Activated CD4-positive, alpha-beta T cell treated with anti-CD3 and anti-CD28 coated beads for 36 hours (primary cell): ENCODE measurements around the gene KCNJ14. TPM values are rescaled to one million over a fixed set of nuclear protein-coding genes. Genes with fewer than 3 reads are reported as not detected.

Experiments used
- ATAC-seq: fragments of 200-7000 bp; cut with Tn5 transposase; one replicate; pipeline ENCODE4 v1.10.0; 2021; ENCODE audit warnings: mild to moderate bottlenecking, moderate library complexity
- CTCF ChIA-PET: fragments of 350-600 bp; sonication (Branson Sonifier 250); formaldehyde crosslinking; loops from one replicate; lab custom pipeline; 2021; ENCODE audit warnings: antibody characterized with exemption; lab: Charles Lee
- POLR2A ChIA-PET: fragments of 350-600 bp; sonication (Branson Sonifier 250); formaldehyde crosslinking; loops from one replicate; lab custom pipeline; 2021; ENCODE audit warnings: antibody characterized with exemption, inconsistent platforms; lab: Charles Lee
- DNase-seq: peaks from one replicate; pipeline ENCODE4 v3.0.0-alpha.2; 2020
- H3K27ac Mint-ChIP-seq: one replicate; pipeline ENCODE4 v1.8.0; 2021; ENCODE audit warnings: mixed read lengths
- H3K27me3 Mint-ChIP-seq: one replicate; pipeline ENCODE4 v1.8.0; 2021; ENCODE audit warnings: mixed read lengths
- H3K36me3 Mint-ChIP-seq: one replicate; pipeline ENCODE4 v1.8.0; 2021; ENCODE audit warnings: low read depth, mixed read lengths
- H3K4me1 Mint-ChIP-seq: one replicate; pipeline ENCODE4 v1.8.0; 2021; ENCODE audit warnings: mixed read lengths
- H3K4me3 Mint-ChIP-seq: one replicate; pipeline ENCODE4 v1.8.0; 2021; ENCODE audit warnings: mild to moderate bottlenecking, moderate library complexity, mixed read lengths
- H3K9me3 Mint-ChIP-seq: one replicate; pipeline ENCODE4 v1.8.0; 2021; ENCODE audit warnings: low read depth, mixed read lengths
- intact Hi-C, 2 experiments: fragments of 100-400 bp; cut with DNase I in 1 of 2; cut with micrococcal nuclease in 1 of 2; formaldehyde crosslinking; loops; one replicate each; pipeline versions ENCODE4 v1.14.2 to v1.15.1; 2022 to 2024; cut with DNase I, micrococcal nuclease
- total RNA-seq, 2 experiments: library from RNA; stranded (reverse); gene quantifications; one replicate each; pipeline ENCODE4 v1.2.3, GENCODE V29; 2021

KCNJ14 gene
- total RNA-seq, 2 experiments from 2014 or later, result 0.86 to 1.1 TPM

DNA sequence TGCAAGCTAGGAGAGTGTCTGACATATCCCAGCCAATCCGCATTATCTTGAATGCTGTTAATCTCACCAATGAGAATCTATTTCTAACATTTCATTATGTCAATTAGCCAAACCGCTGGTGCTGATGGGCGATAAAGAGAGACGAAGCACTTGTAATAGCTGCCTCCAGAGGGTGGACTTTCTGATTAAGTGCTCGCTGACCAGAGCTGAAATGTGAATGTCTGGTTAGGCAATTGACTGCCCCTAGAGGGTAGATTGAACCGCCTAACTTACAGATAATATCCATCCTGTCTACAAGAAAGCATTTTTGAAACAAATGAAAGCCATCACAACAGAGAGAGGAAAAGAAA, 10.1 kb upstream of the KCNJ14 start:
- ATAC-seq (peak; percentile 16), DNase-seq (peak; percentile 31)
- Mint-ChIP-seq H3K27ac (peak overlapping the region; percentile 89), H3K36me3 (peaks cover 35% of the 10 kb centered on the region), H3K4me1 (peaks cover 37% of the 10 kb centered on the region), H3K9me3 (no peaks in the 10 kb centered on the region), H3K27me3 (peaks cover 20% of the 10 kb centered on the region), H3K4me3 (peak overlapping the region; percentile 86)
- CTCF ChIA-PET, result interaction anchor here (0.6 to 1.5 kb wide), 7 partner anchors 9 to 164 kb away, joined by 3 to 4 read pairs (median 3); no protein-coding TSS in a partner anchor
- POLR2A ChIA-PET, result interaction anchor here (0.6 kb wide), 1 partner anchor 26 kb away, joined by 4 read pairs; no protein-coding TSS in a partner anchor
- intact Hi-C loops, result loop anchor here (1.0 to 5.0 kb wide), 17 partner anchors 23 to 276 kb away; partner anchors contain the start of genes SYNGR4 (in 2 of the 2), CYTH2 (in 1 of the 2), KDELR1 (in 1 of the 2) and LIG1 (in 1 of the 2)

DNA sequence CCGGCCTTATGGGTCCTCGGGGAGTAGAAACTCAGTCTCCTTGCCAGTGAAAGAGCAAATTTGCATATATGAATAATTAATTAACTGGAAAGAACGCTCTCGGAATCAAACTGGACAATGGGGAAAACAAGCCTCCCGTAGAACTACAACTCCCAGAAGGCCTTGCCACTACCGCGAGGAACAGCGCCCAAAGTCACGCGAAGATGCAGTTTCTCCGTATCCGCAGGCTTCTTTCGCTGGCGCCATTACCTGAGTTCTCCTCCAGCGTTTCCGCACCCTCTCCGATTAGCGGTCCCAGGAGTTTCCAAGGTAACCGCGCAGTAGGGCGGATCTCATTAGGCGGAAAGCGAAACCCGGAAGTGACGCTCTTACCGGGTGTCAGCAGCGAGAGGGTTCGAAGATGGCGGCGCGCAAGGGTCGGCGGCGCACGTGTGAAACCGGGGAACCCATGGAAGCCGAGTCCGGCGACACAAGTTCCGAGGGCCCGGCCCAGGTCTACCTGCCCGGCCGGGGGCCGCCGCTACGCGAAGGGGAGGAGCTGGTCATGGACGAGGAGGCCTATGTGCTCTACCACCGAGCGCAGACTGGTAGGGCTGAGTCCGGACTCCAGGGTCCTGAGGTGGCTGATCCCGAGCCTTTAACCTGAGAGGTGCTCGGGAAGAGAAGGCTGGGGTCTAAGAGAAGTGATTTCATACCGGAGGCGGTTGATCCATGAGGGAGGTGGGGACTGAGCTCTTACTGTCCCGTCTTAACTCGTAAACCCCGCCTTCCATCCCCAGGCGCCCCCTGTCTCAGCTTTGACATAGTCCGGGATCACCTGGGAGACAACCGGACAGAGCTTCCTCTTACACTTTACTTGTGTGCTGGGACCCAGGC, 9.5 kb upstream of the KCNJ14 start, which contains the start of gene GRWD1:
TSS of gene GRWD1 (plus strand) at position 378 of the 876 bp plus-strand sequence. CDS start at position 401, 23 bp downstream.
- ATAC-seq, result peak; percentile 98
- ChIA-PET CTCF (interaction anchor here (0.6 to 1.9 kb wide), 7 partner anchors 9 to 206 kb away, joined by 3 to 5 read pairs (median 3); no protein-coding TSS in a partner anchor), POLR2A (interaction anchor here (0.6 kb wide), 1 partner anchor 11 kb away, joined by 3 read pairs; no protein-coding TSS in a partner anchor)
- peak within 1 kb of the TSS; percentile 86 for H3K4me3 Mint-ChIP-seq
- H3K27me3 Mint-ChIP-seq, result peaks cover 20% of the 10 kb centered on the region
- H3K27ac Mint-ChIP-seq, result peak within 1 kb of the TSS; percentile 89
- intact Hi-C loops, result loop anchor here (1.0 to 5.0 kb wide), 17 partner anchors 22 to 276 kb away; partner anchors contain the start of genes SYNGR4 (in 2 of the 2), CYTH2 (in 1 of the 2), KDELR1 (in 1 of the 2) and LIG1 (in 1 of the 2)
- peak; percentile 97 for DNase-seq
- H3K36me3 Mint-ChIP-seq, result peaks cover 39% of the 10 kb centered on the region
- H3K4me1 Mint-ChIP-seq, result peaks cover 37% of the 10 kb centered on the region
- no peaks in the 10 kb centered on the region for H3K9me3 Mint-ChIP-seq

DNA sequence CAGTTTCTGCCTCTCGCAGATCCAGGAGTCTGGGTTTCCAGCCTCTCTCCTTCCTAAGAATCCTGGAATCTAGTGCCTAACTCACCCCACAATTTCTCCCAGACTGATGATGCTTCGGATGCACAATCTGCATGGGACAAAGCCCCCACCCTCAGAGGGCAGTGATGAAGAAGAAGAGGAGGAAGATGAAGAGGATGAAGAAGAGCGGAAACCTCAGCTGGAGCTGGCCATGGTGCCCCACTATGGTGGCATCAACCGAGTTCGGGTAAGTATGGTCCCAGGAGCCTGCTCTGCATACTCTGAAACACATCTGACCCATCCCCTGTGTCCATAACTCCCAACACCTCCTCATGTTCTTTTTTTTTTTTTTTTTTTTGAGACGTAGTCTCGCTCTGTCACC, 8.8 kb upstream of the KCNJ14 start:
- CTCF ChIA-PET, result interaction anchor here (0.6 to 1.9 kb wide), 2 partner anchors 43 to 207 kb away, joined by 3 to 5 read pairs; no protein-coding TSS in a partner anchor
- DNase-seq (no peak), ATAC-seq (no peak)
- POLR2A ChIA-PET, result no interaction called here
- H3K27me3 Mint-ChIP-seq, result peaks cover 17% of the 10 kb centered on the region
- H3K9me3 Mint-ChIP-seq, result no peaks in the 10 kb centered on the region
- intact Hi-C loops, result loop anchor here in 1 of 2 experiments (5.0 kb wide), 1 partner anchor 124 kb away; a partner anchor contains a TSS
- peak overlapping the region; percentile 86 for H3K4me3 Mint-ChIP-seq
- H3K27ac Mint-ChIP-seq, result peak overlapping the region; percentile 89
- H3K4me1 Mint-ChIP-seq, result peaks cover 37% of the 10 kb centered on the region
- H3K36me3 Mint-ChIP-seq, result peaks cover 45% of the 10 kb centered on the region

DNA sequence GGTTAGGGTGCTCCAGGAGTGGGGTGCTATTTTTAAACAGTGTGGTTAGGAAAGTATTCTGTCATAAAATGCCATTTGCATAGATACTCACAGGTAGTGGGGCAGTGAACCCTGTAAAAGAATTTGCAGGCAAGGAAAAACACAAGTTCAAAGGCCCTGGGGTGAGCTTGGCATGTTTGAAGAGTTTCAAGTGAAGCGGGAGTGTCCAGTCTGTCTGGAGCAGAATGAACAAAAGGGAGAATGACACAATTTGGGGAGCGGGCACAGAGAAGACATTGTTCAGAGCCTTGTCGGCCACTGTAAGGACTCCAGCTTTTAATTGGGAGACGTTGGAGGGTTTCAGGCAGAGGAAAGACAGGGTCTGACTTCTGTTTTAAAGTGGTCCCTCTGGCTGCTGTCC, 6.8 kb upstream of the KCNJ14 start:
- intact Hi-C loops, result loop anchor here in 1 of 2 experiments (5.0 kb wide), 1 partner anchor 126 kb away; a partner anchor contains a TSS
- no peak overlapping the region for H3K4me3 Mint-ChIP-seq
- ChIA-PET CTCF (interaction anchor here (0.8 kb wide), 1 partner anchor 136 kb away, joined by 4 read pairs; no protein-coding TSS in a partner anchor), POLR2A (no interaction called here)
- H3K4me1 Mint-ChIP-seq, result peaks cover 37% of the 10 kb centered on the region
- DNase-seq, result no peak
- H3K36me3 Mint-ChIP-seq, result peaks cover 49% of the 10 kb centered on the region
- no peak for ATAC-seq
- H3K9me3 Mint-ChIP-seq, result no peaks in the 10 kb centered on the region
- peaks cover 9% of the 10 kb centered on the region for H3K27me3 Mint-ChIP-seq
- no peak overlapping the region for H3K27ac Mint-ChIP-seq

DNA sequence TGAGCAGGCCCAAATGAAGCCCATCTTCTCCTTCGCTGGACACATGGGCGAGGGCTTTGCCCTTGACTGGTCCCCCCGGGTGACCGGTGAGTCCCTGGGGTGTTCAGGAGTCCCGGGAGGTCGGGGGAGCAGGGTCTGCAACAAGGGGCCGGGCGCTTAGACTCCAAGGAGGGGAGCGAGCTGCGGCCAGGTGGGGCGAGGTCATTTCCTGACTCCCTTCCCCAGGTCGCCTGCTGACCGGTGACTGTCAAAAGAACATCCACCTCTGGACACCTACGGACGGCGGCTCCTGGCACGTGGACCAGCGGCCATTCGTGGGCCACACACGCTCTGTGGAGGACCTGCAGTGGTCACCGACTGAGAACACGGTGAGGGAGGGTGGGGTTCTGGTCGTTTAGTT, 4.9 kb upstream of the KCNJ14 start:
- Mint-ChIP-seq H3K4me1 (peaks cover 24% of the 10 kb centered on the region), H3K27me3 (no peaks in the 10 kb centered on the region), H3K4me3 (no peak overlapping the region), H3K36me3 (peaks cover 55% of the 10 kb centered on the region), H3K9me3 (no peaks in the 10 kb centered on the region), H3K27ac (no peak overlapping the region)
- intact Hi-C loops, result no loop called here
- ChIA-PET POLR2A (no interaction called here), CTCF (no interaction called here)
- no peak for DNase-seq
- ATAC-seq, result no peak

DNA sequence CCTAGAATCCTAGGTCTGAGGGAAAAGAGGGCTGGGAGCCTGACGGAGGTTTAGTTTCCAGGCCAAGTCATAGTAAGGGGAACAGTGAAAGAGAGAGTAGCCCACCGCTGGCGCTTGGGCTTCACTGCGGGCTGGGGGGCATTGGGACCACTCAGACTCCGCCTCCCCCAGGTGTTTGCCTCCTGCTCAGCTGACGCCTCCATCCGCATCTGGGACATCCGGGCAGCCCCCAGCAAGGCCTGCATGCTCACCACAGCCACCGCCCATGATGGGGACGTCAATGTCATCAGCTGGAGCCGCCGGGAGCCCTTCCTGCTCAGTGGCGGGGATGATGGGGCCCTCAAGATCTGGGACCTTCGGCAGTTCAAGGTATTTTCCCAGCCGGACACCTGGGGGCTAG, 4.5 kb upstream of the KCNJ14 start:
- peaks cover 54% of the 10 kb centered on the region for H3K36me3 Mint-ChIP-seq
- CTCF ChIA-PET, result interaction anchor here (0.6 to 1.2 kb wide), 2 partner anchors 10 to 15 kb away, joined by 3 read pairs; no protein-coding TSS in a partner anchor

DNA sequence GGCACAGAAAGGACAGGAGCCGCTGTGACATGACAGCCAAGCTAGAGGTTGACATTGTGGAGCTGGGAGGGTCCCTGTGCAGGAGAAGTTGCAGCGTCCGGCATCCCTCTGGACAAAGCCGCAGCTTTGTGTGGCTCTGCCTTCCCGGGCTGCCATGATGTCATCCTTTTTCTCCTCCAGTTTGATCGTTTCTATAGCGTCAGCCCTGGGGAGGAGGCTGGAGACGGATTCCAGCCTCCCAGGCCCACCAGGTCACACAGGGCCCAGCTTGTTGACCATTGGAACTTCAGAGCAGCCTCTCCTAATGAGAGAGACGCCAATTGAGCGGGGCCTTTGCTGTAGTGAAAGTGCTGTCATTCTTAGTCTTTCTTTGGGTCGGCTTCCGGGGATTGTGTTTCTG, 3.8 kb upstream of the KCNJ14 start:
- POLR2A ChIA-PET, result interaction anchor here (0.6 to 0.7 kb wide), 2 partner anchors 10 to 190 kb away, joined by 3 to 4 read pairs; no protein-coding TSS in a partner anchor
- H3K4me1 Mint-ChIP-seq, result peaks cover 18% of the 10 kb centered on the region
- no peak overlapping the region for H3K27ac Mint-ChIP-seq
- peaks cover 47% of the 10 kb centered on the region for H3K36me3 Mint-ChIP-seq
- no peak for ATAC-seq
- no peak for DNase-seq
- no peak overlapping the region for H3K4me3 Mint-ChIP-seq
- intact Hi-C loops, result no loop called here
- CTCF ChIA-PET, result interaction anchor here (0.6 to 1.2 kb wide), 2 partner anchors 11 to 14 kb away, joined by 3 read pairs; no protein-coding TSS in a partner anchor
- no peaks in the 10 kb centered on the region for H3K9me3 Mint-ChIP-seq
- H3K27me3 Mint-ChIP-seq, result no peaks in the 10 kb centered on the region

More for the DNA sequence above, 4.5 kb upstream of the KCNJ14 start:
- Mint-ChIP-seq H3K27me3 (no peaks in the 10 kb centered on the region), H3K4me1 (peaks cover 21% of the 10 kb centered on the region), H3K9me3 (no peaks in the 10 kb centered on the region), H3K27ac (no peak overlapping the region), H3K4me3 (no peak overlapping the region)
- DNase-seq (no peak), ATAC-seq (no peak)
- intact Hi-C loops, result no loop called here
- POLR2A ChIA-PET, result no interaction called here

DNA sequence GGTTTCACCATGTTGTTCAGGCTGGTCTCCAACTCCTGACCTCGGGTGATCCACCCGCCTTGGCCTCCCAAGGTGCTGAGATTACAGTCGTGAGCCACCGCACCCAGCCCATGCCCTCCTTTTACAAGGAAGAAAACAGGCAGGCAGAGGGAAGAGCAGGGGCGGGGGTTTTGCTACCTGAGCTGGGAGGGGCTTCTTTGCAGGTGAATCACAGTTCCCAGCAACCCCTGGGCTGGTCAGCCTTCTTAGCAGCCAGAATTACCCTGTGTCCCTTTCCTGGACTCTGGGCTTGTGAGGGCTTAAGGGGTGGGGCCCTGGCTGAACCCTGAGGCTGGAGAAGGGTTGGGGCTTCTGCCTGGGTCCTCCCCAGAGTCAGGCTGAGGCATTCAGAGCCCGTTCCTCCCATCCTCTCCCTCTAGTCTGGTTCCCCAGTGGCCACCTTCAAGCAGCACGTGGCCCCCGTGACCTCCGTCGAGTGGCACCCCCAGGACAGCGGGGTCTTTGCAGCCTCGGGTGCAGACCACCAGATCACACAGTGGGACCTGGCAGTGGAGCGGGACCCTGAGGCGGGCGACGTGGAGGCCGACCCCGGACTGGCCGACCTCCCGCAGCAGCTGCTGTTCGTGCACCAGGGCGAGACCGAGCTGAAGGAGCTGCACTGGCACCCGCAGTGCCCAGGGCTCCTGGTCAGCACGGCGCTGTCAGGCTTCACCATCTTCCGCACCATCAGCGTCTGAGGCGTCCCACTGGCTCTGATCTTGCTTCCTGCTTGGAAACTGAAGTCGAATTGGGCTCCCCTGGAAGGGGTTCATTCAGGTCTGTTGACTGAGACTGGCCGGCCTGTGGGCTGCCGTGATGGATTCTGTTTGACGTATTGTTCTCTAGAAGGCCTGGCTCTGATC, 2.8 kb upstream of the KCNJ14 start:
- no peak for DNase-seq
- peaks cover 12% of the 10 kb centered on the region for H3K4me1 Mint-ChIP-seq
- no peak overlapping the region for H3K27ac Mint-ChIP-seq
- ATAC-seq, result no peak
- no peak overlapping the region for H3K4me3 Mint-ChIP-seq
- intact Hi-C loops, result no loop called here
- no peaks in the 10 kb centered on the region for H3K9me3 Mint-ChIP-seq
- CTCF ChIA-PET, result interaction anchor here (1.2 kb wide), 1 partner anchor 13 kb away, joined by 3 read pairs; no protein-coding TSS in a partner anchor
- POLR2A ChIA-PET, result interaction anchor here (0.6 kb wide), 1 partner anchor 40 kb away, joined by 8 read pairs; no protein-coding TSS in a partner anchor
- peaks cover 46% of the 10 kb centered on the region for H3K36me3 Mint-ChIP-seq
- no peaks in the 10 kb centered on the region for H3K27me3 Mint-ChIP-seq

DNA sequence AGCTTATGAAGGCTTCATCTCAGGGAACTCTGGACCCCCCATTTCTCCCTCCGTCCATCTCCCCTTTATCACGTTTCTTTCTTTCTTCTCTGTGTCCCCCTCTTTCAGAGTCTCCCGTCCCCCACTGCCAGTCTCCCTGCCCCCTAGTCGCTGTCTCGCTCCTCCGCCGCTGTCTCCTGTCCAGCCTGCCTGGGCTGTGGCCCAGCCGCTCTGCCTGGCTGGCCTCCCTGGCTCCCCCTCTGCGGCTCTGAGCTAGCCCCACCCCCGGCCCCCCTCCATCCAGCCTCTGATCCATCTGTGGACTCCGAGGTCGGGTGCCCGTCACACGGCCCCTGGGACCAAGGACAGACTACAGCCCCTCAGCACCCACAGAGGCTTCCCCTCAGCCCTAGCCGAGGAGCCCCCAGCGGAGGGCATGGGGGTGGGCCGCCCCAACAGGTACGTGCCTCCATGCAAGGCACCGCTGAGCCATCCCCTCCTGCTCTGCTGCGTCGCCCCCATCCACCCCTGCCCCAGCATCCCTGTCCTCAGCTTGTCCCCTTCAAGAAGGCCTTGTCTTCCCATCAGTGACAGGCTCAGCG, 1.1 kb upstream of the KCNJ14 start:
- Mint-ChIP-seq H3K27me3 (no peaks in the 10 kb centered on the region), H3K4me1 (no peaks in the 10 kb centered on the region)
- POLR2A ChIA-PET, result no interaction called here

DNA sequence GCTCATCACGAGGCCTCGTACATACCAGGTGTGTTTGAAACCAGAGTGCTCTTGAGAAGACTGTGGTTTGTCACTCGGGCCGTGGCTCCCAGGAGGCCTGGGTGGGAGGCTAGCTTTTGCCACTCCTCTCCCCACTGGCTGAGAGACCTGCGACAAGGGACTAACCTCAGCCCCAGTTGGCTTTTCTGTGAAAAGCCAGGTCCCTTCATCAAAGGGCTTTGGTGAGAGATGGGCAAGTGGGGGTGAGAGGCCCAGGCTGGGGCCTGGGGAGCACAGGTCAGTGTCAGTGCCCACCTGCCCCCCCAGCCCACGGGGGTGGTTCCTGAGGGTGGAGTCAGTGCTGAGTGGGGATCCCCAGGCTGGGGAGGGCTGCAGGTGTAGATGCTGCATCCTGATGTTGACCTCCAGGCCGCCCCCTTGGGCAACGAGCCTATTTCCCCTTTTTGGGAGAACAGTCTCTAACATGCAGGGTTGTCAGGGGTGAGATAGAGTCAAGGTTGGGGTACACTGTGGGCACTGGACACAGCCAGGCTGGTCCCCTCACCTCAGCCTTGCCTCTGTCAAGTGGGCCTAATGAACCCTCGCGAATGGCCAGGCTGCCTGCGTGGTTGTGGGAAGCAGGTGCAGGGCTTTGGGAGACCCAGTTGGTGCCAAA, 661 bp downstream of the KCNJ14 start:
- no peak for DNase-seq
- H3K9me3 Mint-ChIP-seq, result no peaks in the 10 kb centered on the region
- intact Hi-C loops, result no loop called here
- peaks cover 28% of the 10 kb centered on the region for H3K36me3 Mint-ChIP-seq
- H3K27me3 Mint-ChIP-seq, result no peaks in the 10 kb centered on the region
- H3K27ac Mint-ChIP-seq, result no peak overlapping the region
- H3K4me1 Mint-ChIP-seq, result no peaks in the 10 kb centered on the region
- CTCF ChIA-PET, result no interaction called here
- no peak for ATAC-seq
- H3K4me3 Mint-ChIP-seq, result no peak overlapping the region
- POLR2A ChIA-PET, result no interaction called here

More for the DNA sequence above, 1.1 kb upstream of the KCNJ14 start:
- ATAC-seq, result no peak
- H3K36me3 Mint-ChIP-seq, result peaks cover 36% of the 10 kb centered on the region
- H3K4me3 Mint-ChIP-seq, result no peak overlapping the region
- CTCF ChIA-PET, result no interaction called here
- H3K27ac Mint-ChIP-seq, result no peak overlapping the region
- no peaks in the 10 kb centered on the region for H3K9me3 Mint-ChIP-seq
- no peak for DNase-seq
- intact Hi-C loops, result no loop called here
